K562 (cell line): ENCODE results near the gene MYBPC3. TPM values are rescaled to one million over a fixed set of nuclear protein-coding genes. Genes with fewer than 3 reads are reported as not detected.
A peak's percentile ranks its signal among the peaks of the same experiment; 100 is the strongest.

ENCODE experiments used
- EHMT2 ChIP-seq: fragments of 450-650 bp; IDR thresholded peaks from 2 replicates; pipeline ENCODE4 v1.6.1; 2018; ENCODE audit warnings: antibody characterized with exemption
- KAT8 ChIP-seq: fragments of 450-650 bp; IDR thresholded peaks from 2 replicates; pipeline ENCODE4 v1.6.1; 2016; ENCODE audit warnings: low read depth, mild to moderate bottlenecking
- RBM15 ChIP-seq: fragments of 200-400 bp; formaldehyde crosslinking; IDR thresholded peaks from 2 replicates; pipeline ENCODE4 v1.6.1; 2018; ENCODE audit warnings: mild to moderate bottlenecking, low read length, moderate library complexity; ENCODE audit not compliant: insufficient read depth
- XRCC4 ChIP-seq: IDR thresholded peaks from one replicate; pipeline ENCODE4 v1.6.1; 2011; ENCODE audit not compliant: insufficient read depth, insufficient read length; ENCODE audit errors: extremely low read depth
- ZNF124 ChIP-seq: sonication (generic); formaldehyde crosslinking; IDR thresholded peaks from 2 replicates; pipeline ENCODE4 v1.8.1; 2022; ENCODE audit warnings: missing genetic modification reagents
- polyA plus RNA-seq, 8 experiments: library from polyadenylated mRNA; depleted of rRNA in 4 of 8; stranded (reverse) in 5 of 8; unstranded in 3 of 8; fragments of >200 nt; fragmentation: Nextera tagmentation in 2 of 8; fragmentation: Illumina TruSeq in 1 of 8; extraction: Ambion mirVana in 2 of 8; extraction: Trizol in 1 of 8; gene quantifications; 2 replicates each; pipeline versions ENCODE4 v1.2.1 to v1.2.3, GENCODE V29; 2011 to 2014; ENCODE audit warnings: inconsistent platforms in 1 of 8, missing spikeins in 1 of 8
- total RNA-seq, 7 experiments: library from RNA; depleted of rRNA in 6 of 7; stranded (reverse); fragments of >200 nt in 6 of 7; fragmentation: Illumina TruSeq in 2 of 7; extraction: Trizol in 2 of 7; gene quantifications; 2 replicates each; pipeline versions ENCODE4 v1.2.1 to v1.2.3, GENCODE V29; 2011 to 2021; ENCODE audit warnings: low replicate concordance in 1 of 7
- TF ChIP-seq, protein P1 (sequence below), 2 experiments: fragments of 450-650 bp in 1 of 2; sonication (generic) in 1 of 2; formaldehyde crosslinking in 1 of 2; IDR thresholded peaks; 2 replicates each; pipeline versions ENCODE4 v1.7.1 to v1.9.0; 2016 to 2022; ENCODE audit warnings: inconsistent platforms in 1 of 2, mild to moderate bottlenecking in 1 of 2, missing genetic modification reagents in 1 of 2
- TF ChIP-seq, protein P2 (sequence below): IDR thresholded peaks from 2 replicates; pipeline ENCODE4 v1.6.1; 2016; ENCODE audit warnings: missing genetic modification characterization, missing compliant biosample characterization

Gene MYBPC3
- total and polyA plus RNA-seq, 9 of the 15 experiments (the other 6 are each of a cell fraction or from before 2014, with no cell fraction given) = 0.01 TPM; not detected in 8

DNA sequence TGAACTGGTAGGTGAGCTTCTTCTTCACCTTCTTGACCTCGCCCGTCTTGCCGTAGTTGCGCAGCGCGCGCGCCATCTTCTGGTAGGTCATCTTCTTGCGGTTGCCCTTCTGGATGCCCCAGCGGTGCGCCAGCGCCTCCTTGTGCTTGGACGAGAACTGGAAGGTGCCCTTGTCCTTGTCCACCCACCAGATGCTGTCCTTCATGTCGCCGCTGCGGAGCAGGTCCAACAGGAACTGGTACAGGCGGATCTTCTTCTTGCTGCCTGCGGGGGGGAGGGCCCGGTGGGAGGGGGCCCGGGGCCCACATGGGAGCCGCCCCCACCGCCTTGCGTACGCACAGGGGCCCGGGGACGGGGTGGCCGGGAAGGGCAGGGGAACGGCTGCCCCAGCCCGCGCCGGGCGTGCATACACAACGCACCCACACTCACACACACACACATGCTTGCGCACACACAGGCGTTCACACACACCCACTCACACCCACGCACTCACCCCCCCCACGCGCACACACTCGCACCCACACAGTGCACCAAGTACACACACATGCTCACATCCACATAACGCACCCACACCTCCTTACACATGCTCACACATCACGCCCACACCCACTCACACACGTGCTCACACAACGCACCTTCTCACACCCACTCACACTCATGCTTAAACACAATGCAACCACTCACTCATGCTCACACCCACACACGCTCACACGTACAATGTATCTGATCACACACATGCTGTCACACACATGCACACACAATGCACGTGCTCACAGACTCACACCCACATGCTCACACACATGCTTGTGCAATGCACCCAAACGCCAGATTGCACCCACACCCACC is 3.0 kb upstream of the MYBPC3 start (continued):
- TF ChIP-seq, protein P1, sequence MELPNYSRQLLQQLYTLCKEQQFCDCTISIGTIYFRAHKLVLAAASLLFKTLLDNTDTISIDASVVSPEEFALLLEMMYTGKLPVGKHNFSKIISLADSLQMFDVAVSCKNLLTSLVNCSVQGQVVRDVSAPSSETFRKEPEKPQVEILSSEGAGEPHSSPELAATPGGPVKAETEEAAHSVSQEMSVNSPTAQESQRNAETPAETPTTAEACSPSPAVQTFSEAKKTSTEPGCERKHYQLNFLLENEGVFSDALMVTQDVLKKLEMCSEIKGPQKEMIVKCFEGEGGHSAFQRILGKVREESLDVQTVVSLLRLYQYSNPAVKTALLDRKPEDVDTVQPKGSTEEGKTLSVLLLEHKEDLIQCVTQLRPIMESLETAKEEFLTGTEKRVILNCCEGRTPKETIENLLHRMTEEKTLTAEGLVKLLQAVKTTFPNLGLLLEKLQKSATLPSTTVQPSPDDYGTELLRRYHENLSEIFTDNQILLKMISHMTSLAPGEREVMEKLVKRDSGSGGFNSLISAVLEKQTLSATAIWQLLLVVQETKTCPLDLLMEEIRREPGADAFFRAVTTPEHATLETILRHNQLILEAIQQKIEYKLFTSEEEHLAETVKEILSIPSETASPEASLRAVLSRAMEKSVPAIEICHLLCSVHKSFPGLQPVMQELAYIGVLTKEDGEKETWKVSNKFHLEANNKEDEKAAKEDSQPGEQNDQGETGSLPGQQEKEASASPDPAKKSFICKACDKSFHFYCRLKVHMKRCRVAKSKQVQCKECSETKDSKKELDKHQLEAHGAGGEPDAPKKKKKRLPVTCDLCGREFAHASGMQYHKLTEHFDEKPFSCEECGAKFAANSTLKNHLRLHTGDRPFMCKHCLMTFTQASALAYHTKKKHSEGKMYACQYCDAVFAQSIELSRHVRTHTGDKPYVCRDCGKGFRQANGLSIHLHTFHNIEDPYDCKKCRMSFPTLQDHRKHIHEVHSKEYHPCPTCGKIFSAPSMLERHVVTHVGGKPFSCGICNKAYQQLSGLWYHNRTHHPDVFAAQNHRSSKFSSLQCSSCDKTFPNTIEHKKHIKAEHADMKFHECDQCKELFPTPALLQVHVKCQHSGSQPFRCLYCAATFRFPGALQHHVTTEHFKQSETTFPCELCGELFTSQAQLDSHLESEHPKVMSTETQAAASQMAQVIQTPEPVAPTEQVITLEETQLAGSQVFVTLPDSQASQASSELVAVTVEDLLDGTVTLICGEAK (IDR thresholded peaks at IDR 0.05) = no peak
- TF ChIP-seq, protein P1 (CRISPR knock-in tag; IDR thresholded peaks at IDR 0.05) = no peak
- TF ChIP-seq ZNF124 (CRISPR knock-in tag) (no peak), EHMT2 (0 out of 2 replicates have a peak, but pooled peaks have one; percentile 29), KAT8 (no peak), XRCC4 (no peak), RBM15 (no peak)
- TF ChIP-seq, protein P2, sequence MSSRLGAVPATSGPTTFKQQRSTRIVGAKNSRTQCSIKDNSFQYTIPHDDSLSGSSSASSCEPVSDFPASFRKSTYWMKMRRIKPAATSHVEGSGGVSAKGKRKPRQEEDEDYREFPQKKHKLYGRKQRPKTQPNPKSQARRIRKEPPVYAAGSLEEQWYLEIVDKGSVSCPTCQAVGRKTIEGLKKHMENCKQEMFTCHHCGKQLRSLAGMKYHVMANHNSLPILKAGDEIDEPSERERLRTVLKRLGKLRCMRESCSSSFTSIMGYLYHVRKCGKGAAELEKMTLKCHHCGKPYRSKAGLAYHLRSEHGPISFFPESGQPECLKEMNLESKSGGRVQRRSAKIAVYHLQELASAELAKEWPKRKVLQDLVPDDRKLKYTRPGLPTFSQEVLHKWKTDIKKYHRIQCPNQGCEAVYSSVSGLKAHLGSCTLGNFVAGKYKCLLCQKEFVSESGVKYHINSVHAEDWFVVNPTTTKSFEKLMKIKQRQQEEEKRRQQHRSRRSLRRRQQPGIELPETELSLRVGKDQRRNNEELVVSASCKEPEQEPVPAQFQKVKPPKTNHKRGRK (tag) = no peak
